A549 (cell line): ENCODE measurements around the gene PARP2. TPM values are rescaled to one million over a fixed set of nuclear protein-coding genes. Genes with fewer than 3 reads are reported as not detected.

Experiments used
- ATAC-seq, 2 experiments: fragments of 200-7000 bp in 1 of 2; fragments of >200 bp in 1 of 2; cut with Nextera tagmentation in 1 of 2; cut with Tn5 transposase in 1 of 2; 3 replicates each; pipeline versions ENCODE4 v1.8.0 to v1.9.1; 2018 to 2020; ENCODE audit warnings: mild to moderate bottlenecking in 1 of 2, moderate library complexity in 1 of 2
- CTCF ChIA-PET: fragments of 300-600 bp; sonication (Branson Sonifier 250); formaldehyde crosslinking; extraction: SDS; loops from one replicate; lab custom pipeline; 2021; ENCODE audit warnings: antibody characterized with exemption, inconsistent platforms; lab: Yijun Ruan, JAX
- POLR2A ChIA-PET: fragments of 350-600 bp; formaldehyde crosslinking; extraction: SDS; loops from one replicate; lab custom pipeline; 2021; ENCODE audit warnings: antibody characterized with exemption, inconsistent platforms; lab: Yijun Ruan, JAX
- DNase-seq, 2 experiments: peaks; one replicate each; pipeline versions ENCODE4 v3.0.0 to v3.0.0-alpha.2; 2011 to 2016; ENCODE audit warnings: low read depth in 1 of 2, low spot score in 1 of 2
- FAIRE-seq: peaks from 2 replicates; lab custom pipeline; 2011; peaks lifted over from hg19 to GRCh38; lab: Jason Lieb, UNC
- H3K27ac ChIP-seq, 2 experiments: fragments of >200 bp; sonication (Bioruptor Twin); formaldehyde crosslinking; 3 replicates each; pipeline ENCODE4 v1.5.1; 2016 to 2017
- H3K4me1 ChIP-seq: fragments of >200 bp; sonication (Bioruptor Twin); formaldehyde crosslinking; 3 replicates; pipeline ENCODE4 v1.6.1; 2016
- H3K4me2 ChIP-seq: fragments of >200 bp; sonication (Bioruptor Twin); formaldehyde crosslinking; 3 replicates; pipeline ENCODE4 v1.6.1; 2016
- H3K4me3 ChIP-seq: fragments of >200 bp; sonication (Bioruptor Twin); formaldehyde crosslinking; 3 replicates; pipeline ENCODE4 v1.5.1; 2016
- H3K9me3 ChIP-seq: fragments of >200 bp; sonication (Bioruptor Twin); formaldehyde crosslinking; 3 replicates; pipeline ENCODE4 v1.6.1; 2016
- ATOH8 ChIP-seq: fragments of 250-450 bp; sonication (Bioruptor Pico); IDR thresholded peaks from 2 replicates; pipeline ENCODE4 v1.5.0; 2020; ENCODE audit warnings: low read depth, mild to moderate bottlenecking, moderate library complexity
- CHD4 ChIP-seq: fragments of 200-600 bp; sonication (generic); IDR thresholded peaks from 2 replicates; pipeline ENCODE4 v1.6.1; 2016; ENCODE audit warnings: antibody characterized with exemption, mild to moderate bottlenecking, borderline replicate concordance
- EHMT2 ChIP-seq: fragments of 200-600 bp; sonication (generic); IDR thresholded peaks from 2 replicates; pipeline ENCODE4 v1.6.1; 2016; ENCODE audit warnings: antibody characterized with exemption, low read depth, mild to moderate bottlenecking, moderate library complexity
- ELK1 ChIP-seq: fragments of 150-350 bp; IDR thresholded peaks from 2 replicates; pipeline ENCODE4 v1.6.1; 2014; ENCODE audit warnings: low read depth, mild to moderate bottlenecking, low read length
- EP300 ChIP-seq, 2 experiments: fragments of >200 bp; sonication (Bioruptor Twin); formaldehyde crosslinking; IDR thresholded peaks; 2 replicates in 1 of 2; 3 replicates in 1 of 2; pipeline ENCODE4 v1.6.1; 2016 to 2017
- HOXB5 ChIP-seq: fragments of 250-450 bp; sonication (Bioruptor Pico); IDR thresholded peaks from 2 replicates; pipeline ENCODE4 v1.5.0; 2020; ENCODE audit warnings: mild to moderate bottlenecking, moderate library complexity
- JUN ChIP-seq, 2 experiments: fragments of >200 bp; sonication (Bioruptor Twin); formaldehyde crosslinking; IDR thresholded peaks; 2 replicates in 1 of 2; 3 replicates in 1 of 2; pipeline ENCODE4 v1.6.1; 2016 to 2017
- JUNB ChIP-seq: fragments of >200 bp; sonication (Bioruptor Twin); formaldehyde crosslinking; IDR thresholded peaks from 2 replicates; pipeline ENCODE4 v1.6.1; 2016
- MAZ ChIP-seq: fragments of 150-350 bp; IDR thresholded peaks from 2 replicates; pipeline ENCODE4 v1.6.1; 2014; ENCODE audit warnings: antibody characterized with exemption, low read depth, low read length, borderline replicate concordance
- MYC ChIP-seq: IDR thresholded peaks from 2 replicates; pipeline ENCODE4 v1.6.1; 2012; ENCODE audit warnings: mild to moderate bottlenecking, inconsistent platforms, low read length, improper control_type of control experiment, borderline replicate concordance
- NFE2L2 ChIP-seq: fragments of 150-350 bp; conservative IDR thresholded peaks from 2 replicates; pipeline ENCODE4 v1.6.1; 2014; ENCODE audit warnings: low read length
- REST ChIP-seq: fragments of 200-600 bp; sonication (generic); IDR thresholded peaks from 2 replicates; pipeline ENCODE4 v1.6.1; 2016; ENCODE audit warnings: antibody characterized with exemption, mild to moderate bottlenecking, moderate library complexity
- RFX5 ChIP-seq: fragments of 450-650 bp; IDR thresholded peaks from 2 replicates; pipeline ENCODE4 v1.7.1; 2014; ENCODE audit warnings: antibody characterized with exemption, mild to moderate bottlenecking, moderate library complexity
- SMC3 ChIP-seq: fragments of >200 bp; sonication (Bioruptor Twin); formaldehyde crosslinking; IDR thresholded peaks from 3 replicates; pipeline ENCODE4 v1.6.1; 2018; ENCODE audit warnings: inconsistent platforms
- TFCP2L1 ChIP-seq: fragments of 250-450 bp; sonication (Bioruptor Pico); IDR thresholded peaks from 2 replicates; pipeline ENCODE4 v1.5.0; 2021; ENCODE audit warnings: mild to moderate bottlenecking
- ZFP36 ChIP-seq: fragments of 450-650 bp; IDR thresholded peaks from 2 replicates; pipeline ENCODE4 v1.6.1; 2014; ENCODE audit warnings: borderline replicate concordance; ENCODE audit not compliant: partially characterized antibody
- WGBS: methylation state at CpG from one replicate; pipeline ENCODE4 v1.1.6; 2017; ENCODE audit errors: missing lambda C conversion rate; 5-methylcytosine and 5-hydroxymethylcytosine counted together
- polyA plus RNA-seq, 4 experiments: library from polyadenylated mRNA; depleted of rRNA in 3 of 4; stranded (reverse); fragments of >200 nt; fragmentation: RNase III in 1 of 4; extraction: RNeasy Plus Mini Kit Qiagen cat#74134 plus additional on column Dnase treatment in 1 of 4; gene quantifications; 2 replicates in 3 of 4; 3 replicates in 1 of 4; pipeline ENCODE4 v1.2.3, GENCODE V29; 2011 to 2017
- TF ChIP-seq, protein P1 (sequence below): IDR thresholded peaks from 2 replicates; pipeline ENCODE4 v1.6.1; 2012

Gene PARP2
- polyA plus RNA-seq, 2 of the 4 experiments (the other 2 are of a cell fraction) = 42.3 to 43.4 TPM

DNA sequence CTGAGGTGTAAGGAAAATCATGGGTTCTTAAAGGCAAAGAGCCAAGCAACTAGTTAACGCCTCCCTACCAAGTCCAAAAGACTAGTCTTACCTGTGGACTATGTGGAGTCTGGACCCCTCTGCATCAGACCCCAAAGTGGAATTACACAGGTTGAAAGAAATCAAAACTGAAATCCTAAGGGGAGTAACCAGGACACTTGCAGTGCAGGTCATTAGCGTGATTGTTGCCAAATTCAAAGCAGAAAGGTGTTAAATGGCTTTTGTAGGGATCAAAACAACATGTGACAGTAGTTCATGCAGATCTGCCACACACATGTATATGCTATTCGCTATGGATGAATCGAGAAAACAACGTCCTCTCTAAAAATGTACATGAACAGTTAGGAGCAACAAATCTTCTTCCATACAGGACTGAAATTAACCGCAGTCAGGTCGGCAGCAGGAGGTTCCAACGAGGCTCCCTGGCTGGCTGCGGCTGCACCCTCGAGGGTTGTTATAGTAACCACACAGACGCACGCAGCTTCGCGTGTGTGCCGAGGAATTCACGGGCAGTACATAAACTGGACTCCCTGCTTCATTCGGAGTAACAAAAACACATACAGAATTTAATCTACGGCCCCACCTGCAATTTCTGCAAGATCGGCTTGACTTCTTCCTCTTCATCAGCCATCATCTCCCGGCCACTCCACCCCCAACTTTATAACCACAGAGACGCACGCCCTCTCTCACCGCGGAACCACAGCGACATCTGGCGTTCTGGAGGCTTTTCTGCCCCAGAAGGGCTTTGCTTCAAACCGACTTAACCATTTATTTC lies 38.0 kb upstream of the PARP2 start, which contains the start of gene TTC5 (continued):
- TF ChIP-seq EHMT2 (no peak), NFE2L2 (no peak), MAZ (no peak), ATOH8 (CRISPR knock-in tag) (no peak), TFCP2L1 (CRISPR knock-in tag) (no peak), MYC (no peak; the same call in 1 of the 2 replicates), ZFP36 (no peak)

- WGBS = 95% methylated on average over 1 of the region's 1 CpG
- H3K4me2 ChIP-seq = no peak overlapping the region
- peak; percentile 9 to 22; a peak in 3 of 6 replicates for ATAC-seq
- TF ChIP-seq JUN (IDR thresholded peaks at IDR 0.05) = peak in 1 of 2 experiments; percentile 16; a peak in 1 of 5 replicates
- TF ChIP-seq EHMT2 = no peak
- no peak for TF ChIP-seq ELK1
- TF ChIP-seq, protein P1, sequence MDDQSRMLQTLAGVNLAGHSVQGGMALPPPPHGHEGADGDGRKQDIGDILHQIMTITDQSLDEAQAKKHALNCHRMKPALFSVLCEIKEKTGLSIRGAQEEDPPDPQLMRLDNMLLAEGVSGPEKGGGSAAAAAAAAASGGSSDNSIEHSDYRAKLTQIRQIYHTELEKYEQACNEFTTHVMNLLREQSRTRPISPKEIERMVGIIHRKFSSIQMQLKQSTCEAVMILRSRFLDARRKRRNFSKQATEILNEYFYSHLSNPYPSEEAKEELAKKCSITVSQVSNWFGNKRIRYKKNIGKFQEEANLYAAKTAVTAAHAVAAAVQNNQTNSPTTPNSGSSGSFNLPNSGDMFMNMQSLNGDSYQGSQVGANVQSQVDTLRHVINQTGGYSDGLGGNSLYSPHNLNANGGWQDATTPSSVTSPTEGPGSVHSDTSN = no peak
- ChIA-PET POLR2A (interaction anchor here (1.0 kb wide), 1 partner anchor 37 kb away, joined by 10 read pairs; the partner anchor contains the start of gene PARP2), CTCF (interaction anchor here (0.8 to 2.7 kb wide), 10 partner anchors 10 to 442 kb away, joined by 3 to 9 read pairs (median 4); no protein-coding TSS in a partner anchor)
- H3K9me3 ChIP-seq = no peaks in the 10 kb centered on the region
- peak overlapping the region; percentile 73; the same call in 1 of the 3 replicates for H3K4me3 ChIP-seq
- no peak for DNase-seq
- peaks cover 14% of the 10 kb centered on the region; the same call in 2 of the 3 replicates for H3K4me1 ChIP-seq
- H3K27ac ChIP-seq = no peak overlapping the region
- no peak for FAIRE-seq
These were observed 37.4 kb upstream of the PARP2 start for GRCh38 chr14:20306079-20306423.

GRCh38 chr14:20314026-20314425 lies 29.4 kb upstream of the PARP2 start:
- no peak for FAIRE-seq
- H3K4me2 ChIP-seq = no peak overlapping the region
- no peaks in the 10 kb centered on the region for H3K4me1 ChIP-seq
- no peak for ATAC-seq
- H3K4me3 ChIP-seq = no peak overlapping the region
- no peak for DNase-seq
- no peak overlapping the region for H3K27ac ChIP-seq
- TF ChIP-seq ZFP36 (no peak), REST (no peak), HOXB5 (CRISPR knock-in tag) (no peak), JUNB (no peak), EP300 (IDR thresholded peaks at IDR 0.05) (no peak), RFX5 (no peak), CHD4 (no peak), SMC3 (no peak)
- ChIA-PET CTCF (no interaction called here), POLR2A (no interaction called here)
- 58% methylated on average over 2 of the region's 2 CpGs for WGBS
- H3K9me3 ChIP-seq = no peaks in the 10 kb centered on the region
